ENCODE measurements around the gene ARIH2.

ARIH2 gene

DNA sequence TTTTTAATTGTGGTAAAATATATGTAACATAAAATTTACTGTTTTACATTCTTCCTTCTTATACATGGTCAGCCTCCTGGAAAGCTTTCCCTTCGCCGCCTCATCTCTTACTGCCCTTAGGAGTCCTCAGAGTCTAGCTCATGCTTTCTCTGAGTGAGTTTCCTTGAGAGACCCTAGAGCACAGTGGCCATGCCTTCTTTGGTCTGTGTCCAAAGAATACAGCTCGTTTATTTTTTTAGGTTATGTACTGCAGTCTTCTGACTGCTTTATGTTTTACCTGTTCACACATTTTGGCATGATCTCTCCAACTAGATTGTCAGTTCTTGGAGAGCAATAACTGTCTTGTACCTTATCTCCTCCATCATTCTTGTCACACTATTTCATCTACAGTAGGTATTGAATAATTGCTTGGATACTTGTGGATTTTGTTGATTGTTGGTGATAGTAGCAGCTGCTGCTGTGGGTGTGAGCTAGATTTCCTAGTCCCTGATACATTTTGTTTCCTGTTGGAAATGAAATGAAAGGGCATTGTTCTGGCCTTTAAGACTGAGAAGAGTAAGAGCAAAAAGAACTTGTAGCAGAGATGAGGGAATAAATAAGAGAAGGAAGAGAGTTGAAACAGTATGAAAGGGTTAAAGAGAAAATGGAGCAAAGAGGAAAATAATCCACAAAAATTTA is 10.9 kb downstream of the ARIH2 start:
- no peak for DNase-seq

- no peak for DNase-seq
Measured at GRCh38 chr3:48930590-48930989, 11.9 kb downstream of the ARIH2 start.

DNA sequence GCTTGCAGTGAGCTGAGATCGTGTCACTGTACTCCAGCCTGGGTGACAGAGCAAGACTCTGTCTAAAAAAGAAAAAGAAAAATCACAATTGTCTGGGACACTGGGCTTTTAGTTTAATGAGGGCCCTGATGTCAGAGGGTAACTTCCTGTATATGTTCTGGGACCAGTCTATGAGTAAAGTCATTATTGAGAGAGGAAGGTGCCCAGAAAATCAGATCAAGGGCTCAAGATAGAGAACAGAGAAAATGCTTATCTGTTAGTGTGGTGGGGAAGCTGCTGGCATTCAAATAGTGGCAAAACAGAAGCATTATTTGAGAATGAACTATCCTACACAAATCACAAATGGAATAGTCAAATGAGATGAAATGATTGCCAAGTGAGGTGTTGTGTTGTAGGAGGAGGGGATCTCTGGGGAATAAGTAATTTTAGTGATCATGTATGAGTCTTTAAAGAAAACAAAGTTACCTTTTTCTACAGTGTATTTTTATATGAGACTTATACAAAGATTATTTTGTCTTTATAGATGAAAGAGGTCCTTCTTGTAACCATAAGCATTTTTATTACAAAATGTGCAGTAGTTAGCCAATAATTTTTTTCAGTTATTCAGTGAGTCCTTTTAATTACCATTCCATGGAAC is 13.4 kb downstream of the ARIH2 start:
- DNase-seq: no peak

- no peak for DNase-seq
Measured at GRCh38 chr3:48934333-48934991, 15.8 kb downstream of the ARIH2 start.

GRCh38 chr3:48935530-48935929 is 16.9 kb downstream of the ARIH2 start:
- DNase-seq: no peak

- DNase-seq: no peak
Measured at GRCh38 chr3:48938156-48938555, 19.5 kb downstream of the ARIH2 start.

DNA sequence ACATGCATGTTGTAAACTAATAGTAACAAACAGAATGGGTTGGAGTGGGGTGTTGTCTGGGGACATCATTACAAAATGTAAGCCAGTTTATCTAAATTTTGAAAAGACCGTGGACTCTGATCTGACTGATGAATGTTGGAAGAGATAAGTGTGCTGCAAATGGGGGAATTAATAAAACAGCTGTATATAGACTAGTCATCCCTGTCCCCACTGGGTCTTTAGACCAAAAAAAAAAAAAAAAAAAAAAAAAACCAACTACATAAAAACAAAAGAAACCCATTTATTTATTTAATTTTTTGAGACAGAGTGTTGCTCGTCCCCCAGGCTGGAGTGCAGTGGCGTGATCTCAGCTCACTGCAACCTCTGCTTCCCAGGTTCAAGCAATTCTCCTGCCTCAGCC is 20.0 kb downstream of the ARIH2 start:
- DNase-seq: no peak

DNA sequence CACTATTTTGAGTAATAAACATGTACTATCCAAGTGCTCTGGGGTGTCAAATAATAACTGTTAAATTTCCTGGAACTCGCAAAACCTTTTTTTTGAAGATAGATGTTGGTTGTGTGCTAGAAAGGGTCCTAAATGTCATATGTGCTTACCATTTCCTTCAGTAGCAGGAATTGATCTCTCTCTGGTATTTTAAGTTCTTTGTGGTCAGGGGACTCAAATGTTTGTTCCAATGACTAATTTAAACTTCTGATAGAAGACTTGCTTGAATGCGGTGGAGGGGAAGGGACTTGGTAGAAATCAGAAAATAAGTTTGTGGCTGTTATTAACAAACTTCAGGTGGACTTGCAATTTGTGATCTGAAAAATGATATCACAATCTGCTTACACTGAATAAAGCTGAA is 26.8 kb downstream of the ARIH2 start:
- no peak for DNase-seq

DNA sequence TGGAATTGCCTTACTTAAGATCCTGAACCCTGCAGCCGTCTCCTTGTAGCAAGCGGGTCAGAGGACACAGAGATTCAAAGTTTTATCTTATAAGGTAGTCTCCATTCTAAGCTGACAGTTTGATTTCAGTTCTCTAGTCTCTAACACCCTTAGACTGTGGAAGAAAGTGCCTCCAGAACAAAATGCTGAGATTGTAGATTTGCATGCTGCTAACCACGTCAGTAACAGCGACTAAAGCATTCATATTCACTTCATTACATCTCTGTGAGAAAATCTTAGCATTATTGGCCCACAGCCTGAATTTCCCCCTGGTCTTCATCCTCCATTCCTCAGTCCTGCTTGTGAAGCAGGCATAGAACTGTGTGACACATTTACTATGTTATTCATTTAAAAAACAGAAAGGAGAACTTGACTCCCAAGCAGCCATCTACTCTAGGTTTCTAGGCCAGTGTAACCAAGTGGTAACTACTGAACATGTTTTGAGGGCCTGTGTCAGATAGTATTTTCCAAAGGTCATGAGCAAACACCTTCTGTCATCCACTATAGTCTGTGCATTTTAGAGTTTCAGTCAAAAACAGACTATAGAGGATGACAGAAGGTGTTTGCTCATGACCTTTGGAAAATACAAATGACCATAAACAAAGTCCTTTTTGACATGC is 27.4 kb downstream of the ARIH2 start:
- DNase-seq: no peak

DNA sequence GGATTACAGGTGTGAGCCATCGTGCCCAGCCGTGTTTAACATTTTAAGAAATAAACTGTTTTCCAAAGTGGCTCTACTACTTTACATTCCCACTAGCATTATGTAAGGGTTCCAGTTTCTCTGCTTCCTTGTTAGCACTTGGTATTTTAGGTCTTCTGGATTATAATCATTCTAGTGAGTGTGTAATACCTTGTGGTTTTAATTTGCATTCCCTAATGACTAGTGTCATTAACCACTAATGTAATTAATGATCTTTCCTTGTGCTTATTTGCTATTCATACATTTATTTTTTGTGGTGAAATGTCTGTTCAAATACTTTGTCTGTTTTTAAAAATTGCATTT is 30.7 kb downstream of the ARIH2 start:
- DNase-seq: no peak

- DNase-seq: no peak
Measured at GRCh38 chr3:48950051-48950450, 31.4 kb downstream of the ARIH2 start.

DNA sequence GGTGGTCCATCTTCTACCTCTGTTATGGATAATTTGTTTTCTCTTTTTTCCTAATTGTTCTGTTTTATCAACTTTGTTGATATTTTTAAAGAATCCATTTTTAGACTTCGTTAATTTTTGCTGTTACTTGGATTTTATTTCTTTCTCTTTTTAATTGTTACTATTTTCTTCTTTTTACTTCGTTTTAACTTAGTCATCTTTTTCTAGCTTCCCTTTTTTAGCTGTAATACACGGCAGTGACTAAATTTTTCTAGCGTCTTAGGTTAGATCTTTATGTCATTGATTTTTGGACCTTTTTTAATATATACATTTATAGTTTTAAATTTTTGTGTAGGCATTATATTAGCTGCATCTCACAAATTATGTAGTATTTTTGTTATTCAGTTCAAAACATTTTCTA is 33.1 kb downstream of the ARIH2 start:
- DNase-seq: no peak

DNA sequence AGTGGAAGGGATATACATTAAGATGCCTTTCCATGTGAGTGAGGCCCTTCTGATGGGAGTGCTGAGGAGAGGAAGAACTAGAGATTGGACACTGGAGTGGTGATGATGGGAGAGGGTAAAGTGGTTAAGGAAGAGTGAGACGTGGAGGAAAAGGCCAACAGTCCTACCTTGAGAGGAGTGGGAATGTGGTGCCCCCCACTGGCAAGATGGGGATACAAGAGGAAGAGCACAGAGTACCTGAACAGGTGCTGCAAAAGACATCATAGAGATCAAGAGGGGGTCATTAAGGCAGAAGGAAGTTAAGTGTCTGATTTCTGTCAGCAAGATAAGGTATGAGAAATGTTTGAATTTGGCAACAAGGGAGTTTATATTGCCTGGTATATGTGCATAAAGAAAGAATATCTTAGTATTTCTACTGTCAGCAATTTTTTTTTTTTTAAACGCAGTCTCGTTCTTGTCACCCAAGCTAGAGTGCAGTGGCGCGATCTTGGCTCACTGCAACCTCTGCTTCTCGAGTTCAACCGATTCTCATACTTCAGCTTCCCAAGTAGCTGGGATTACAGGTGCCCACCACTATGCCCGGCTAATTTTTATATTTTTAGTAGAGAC is 34.0 kb downstream of the ARIH2 start:
- DNase-seq: no peak

DNA sequence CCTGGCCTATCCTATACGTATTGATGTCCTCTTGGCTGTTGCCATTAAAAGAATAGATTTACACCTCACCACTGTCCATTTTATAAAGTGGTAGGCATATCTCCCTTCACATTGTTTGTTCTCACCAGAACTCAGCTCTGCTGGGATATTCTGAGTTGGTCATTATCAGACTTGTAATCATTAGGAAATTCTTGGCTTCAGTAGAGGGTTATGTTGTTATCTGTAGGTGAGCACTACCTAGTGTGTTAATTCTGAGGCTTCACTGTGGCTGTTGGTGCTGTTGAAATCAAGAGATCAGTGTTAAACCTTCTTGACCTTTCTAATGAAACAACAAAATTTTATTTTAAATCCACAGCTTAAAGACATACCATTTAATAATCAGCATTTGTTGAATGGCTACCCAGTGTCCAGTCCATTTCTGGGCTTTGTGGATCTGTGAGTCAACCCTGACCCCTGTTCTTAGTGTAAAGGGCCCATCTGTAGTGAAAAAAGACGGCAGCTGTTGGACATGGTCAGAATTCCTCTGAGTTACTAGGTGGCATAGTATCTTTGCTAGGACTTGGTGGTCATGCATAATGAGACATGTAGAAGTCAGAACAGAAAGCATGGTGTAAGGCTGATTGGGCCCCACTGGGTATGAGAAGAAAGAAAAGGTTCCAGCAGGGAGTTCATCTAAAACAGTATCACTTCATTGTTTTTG is 38.5 kb downstream of the ARIH2 start:
- DNase-seq: no peak

DNA sequence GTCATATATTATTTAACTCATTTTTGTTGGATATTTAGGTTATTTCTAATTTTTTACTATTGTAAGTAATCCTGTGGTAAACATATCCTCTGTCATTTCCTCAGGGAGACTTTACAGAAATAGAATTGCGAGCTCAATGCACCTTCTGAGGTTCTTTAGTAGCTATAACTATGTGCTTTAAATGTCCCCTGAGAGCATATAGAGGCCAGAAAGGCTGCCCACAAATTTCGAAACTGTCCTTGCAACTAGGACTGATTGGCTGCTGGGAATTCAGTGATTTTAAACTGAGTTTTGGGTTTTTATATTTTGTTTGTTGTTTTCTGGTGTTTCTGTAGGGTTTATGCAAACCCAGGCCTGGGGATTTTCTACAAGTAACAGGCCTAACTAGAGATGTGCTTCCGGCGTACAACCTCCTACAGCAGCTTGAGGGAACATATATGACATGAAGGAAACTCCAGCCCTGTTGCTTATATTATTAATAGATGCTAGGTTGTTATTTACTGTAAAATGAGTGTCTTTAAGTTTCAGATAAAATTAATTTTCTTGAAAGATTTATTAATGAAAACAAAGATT is 42.3 kb downstream of the ARIH2 start:
- no peak for DNase-seq

GRCh38 chr3:48962340-48962739 is 43.7 kb downstream of the ARIH2 start:
- DNase-seq: no peak

- no peak for DNase-seq
Measured at GRCh38 chr3:48962939-48963338, 44.3 kb downstream of the ARIH2 start.

- no peak for DNase-seq
Measured at GRCh38 chr3:48963591-48963990, 44.9 kb downstream of the ARIH2 start.

DNA sequence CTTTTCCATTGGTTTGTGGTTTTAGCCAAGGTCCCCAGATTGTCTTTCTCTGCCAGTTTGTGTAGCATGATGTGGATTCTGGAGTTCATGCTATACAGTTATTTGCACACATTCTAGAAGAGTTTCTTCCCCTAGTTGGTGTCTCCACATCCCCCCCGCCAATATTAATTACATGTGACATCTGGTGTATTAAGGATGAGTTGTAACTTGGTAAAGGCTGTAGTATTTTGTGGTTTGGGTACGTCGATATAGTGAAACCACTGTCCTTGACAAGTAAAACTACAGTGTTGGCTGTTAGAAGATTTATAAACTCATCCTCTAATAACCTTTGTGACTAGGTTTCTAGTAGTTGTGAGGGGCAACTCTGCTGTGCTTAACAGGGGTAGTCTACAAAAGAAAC is 47.7 kb downstream of the ARIH2 start:
- DNase-seq: no peak

DNA sequence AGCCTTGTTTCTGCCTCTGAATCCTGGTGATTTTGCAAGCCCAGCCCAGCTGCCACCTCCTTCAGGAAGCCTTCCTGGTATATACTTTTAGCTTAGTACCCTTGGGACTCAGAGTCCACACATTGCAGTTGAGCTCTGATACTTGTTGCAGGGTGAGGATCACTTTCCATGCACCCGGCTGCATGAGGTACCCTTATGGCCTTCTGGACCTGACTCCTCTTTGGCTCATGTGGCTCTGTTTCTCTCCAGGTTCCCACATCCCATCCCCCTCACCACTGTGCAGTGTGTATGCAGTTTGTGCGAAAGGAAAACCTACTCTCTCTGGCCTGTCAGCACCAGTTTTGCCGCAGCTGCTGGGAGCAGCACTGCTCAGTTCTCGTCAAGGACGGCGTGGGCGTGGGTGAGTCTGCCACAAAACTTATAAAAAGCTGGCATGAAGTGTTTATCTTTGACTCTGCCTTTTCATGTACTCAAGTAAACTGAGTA is 48.3 kb downstream of the ARIH2 start:
- DNase-seq: no peak

DNA sequence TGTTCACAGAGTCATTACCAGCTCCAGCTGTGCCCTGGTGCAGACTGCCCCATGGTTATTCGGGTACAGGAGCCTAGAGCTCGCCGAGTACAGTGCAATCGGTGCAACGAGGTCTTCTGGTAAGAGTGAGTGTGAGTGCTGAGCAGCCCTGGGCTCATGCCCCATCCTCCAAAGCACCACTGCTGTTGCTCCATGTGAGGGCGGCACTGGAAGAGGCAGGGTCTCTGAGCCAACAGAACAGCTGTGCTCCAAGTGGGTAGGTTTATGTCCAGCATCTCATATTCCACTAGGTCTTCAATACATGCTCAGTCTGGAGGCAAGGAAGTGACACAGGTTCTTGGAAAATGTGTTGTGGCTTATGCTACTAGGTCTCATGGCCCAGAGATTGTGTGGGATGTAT is 51.9 kb downstream of the ARIH2 start:
- no peak for DNase-seq

- no peak for DNase-seq
Measured at GRCh38 chr3:48974076-48974864, 55.6 kb downstream of the ARIH2 start.
